B cell (primary cell): ENCODE results near the gene N4BP2L1.
"Not testable (repeated sequence)": the region's sequence is repeated elsewhere in the genome, so short reads cannot be mapped to it uniquely, and the experiment has no call there.

Experiments used
- CTCF ChIP-seq: fragments of 200-600 bp; IDR thresholded peaks from one replicate; pipeline ENCODE4 v1.8.0; 2022; ENCODE audit warnings: antibody characterized with exemption, mild to moderate bottlenecking
- EZH2 ChIP-seq: IDR thresholded peaks from 2 replicates; pipeline ENCODE4 v1.6.1; 2012; ENCODE audit warnings: borderline replicate concordance, low read depth, mild to moderate bottlenecking, moderate library complexity, low read length; ENCODE audit not compliant: insufficient read depth, poor library complexity, severe bottlenecking

GRCh38 chr13:32350839-32351441, 77.0 kb downstream of the N4BP2L1 start:
- not testable (repeated sequence) for TF ChIP-seq CTCF, EZH2
